Glomerular endothelial cell (primary cell): ENCODE results near the gene TRIM43. TPM values are rescaled to one million over a fixed set of nuclear protein-coding genes. Genes with fewer than 3 reads are reported as not detected.
"Not testable (repeated sequence)": the region's sequence is repeated elsewhere in the genome, so short reads cannot be mapped to it uniquely, and the experiment has no call there.

Experiments used
- DNase-seq: peaks from one replicate; pipeline ENCODE4 v3.0.0-alpha.2; 2011; ENCODE audit warnings: low read depth, low spot score; ENCODE audit errors: extremely low read depth
- total RNA-seq: library from RNA; depleted of rRNA; stranded (reverse); fragments of >200 nt; gene quantifications from 2 replicates; pipeline ENCODE4 v1.2.3, GENCODE V29; 2015

The TRIM43 gene
- total RNA-seq, 1 donor from 2014 or later, result not detected

DNA sequence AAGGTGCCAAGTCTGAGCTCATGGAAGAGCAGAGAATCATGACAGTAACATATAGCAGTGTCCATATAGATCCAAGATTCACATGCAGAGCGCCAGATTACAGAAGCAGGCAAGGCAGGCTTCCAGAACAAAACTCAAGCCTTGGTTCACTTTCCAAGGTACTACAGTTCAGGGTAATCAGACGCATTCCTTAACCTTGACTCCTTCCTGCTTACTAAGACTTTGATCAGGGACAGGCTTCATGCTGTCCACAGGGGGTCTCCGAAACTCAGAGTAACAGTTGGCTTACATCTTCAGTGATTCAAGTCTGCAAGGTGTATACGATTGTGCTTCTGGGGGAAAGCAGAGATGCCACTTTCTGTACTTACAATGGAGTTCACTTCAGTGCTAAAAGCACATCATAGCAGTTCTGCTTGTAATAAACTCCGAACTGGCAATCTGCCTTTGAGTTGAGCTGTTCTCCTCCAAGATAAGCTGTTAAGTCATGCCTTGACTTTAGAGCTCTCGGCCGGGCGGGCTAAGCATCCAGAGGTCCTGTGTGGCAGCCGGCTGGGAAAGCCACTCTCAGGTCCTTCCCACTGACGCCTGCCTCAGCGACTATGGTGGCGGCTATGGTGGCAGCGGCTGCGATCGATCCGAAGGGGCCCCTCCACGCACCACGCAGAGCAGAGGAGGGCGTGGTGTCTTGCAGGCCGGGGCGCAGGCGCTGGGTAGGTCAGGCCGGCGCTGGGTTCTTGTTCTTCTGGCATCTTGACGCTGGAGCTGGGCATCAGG, 48.9 kb downstream of the TRIM43 start:
- DNase-seq, result not testable (repeated sequence)

- DNase-seq, result not testable (repeated sequence)
Measured at GRCh38 chr2:95641289-95641575, 49.4 kb downstream of the TRIM43 start.

DNA sequence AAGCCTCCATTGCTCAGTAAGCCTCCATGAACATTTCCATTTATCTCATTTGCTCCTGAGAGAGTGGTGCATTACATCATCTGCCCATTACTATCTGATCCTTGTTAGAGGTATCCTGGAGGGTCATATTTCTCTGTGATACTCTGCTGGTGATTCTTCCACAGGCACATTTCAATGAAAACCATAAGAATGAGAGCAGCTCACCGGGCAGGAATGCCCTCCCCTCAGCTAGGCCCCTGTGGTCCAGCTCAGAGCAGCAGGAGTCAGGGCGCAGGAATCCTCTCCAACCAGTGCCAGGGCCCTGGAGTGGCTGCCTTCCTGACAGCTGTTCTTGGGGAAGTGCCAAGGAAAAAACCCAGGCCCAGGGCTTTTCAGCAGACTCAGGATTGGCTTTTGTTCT, 50.0 kb downstream of the TRIM43 start:
- DNase-seq, result not testable (repeated sequence)

DNA sequence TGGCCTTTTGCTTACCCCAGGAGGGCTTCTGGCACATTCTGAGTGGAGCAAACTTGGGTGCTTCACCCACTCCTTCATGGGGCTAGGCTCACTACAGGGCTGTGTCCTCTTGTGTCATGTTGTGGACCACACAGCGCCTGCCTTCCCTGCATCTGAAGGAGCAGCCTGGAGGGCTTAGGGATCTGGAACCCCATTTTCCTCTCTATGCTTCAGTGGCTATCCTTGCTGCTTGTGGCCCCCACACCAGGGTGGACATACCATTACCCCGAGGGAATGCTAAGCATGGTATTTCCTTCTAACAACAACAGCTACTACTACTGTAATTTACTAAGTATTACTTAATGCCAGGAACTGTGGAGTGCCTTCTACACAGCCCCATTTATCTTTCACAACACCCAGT, 50.6 kb downstream of the TRIM43 start:
- DNase-seq, result not testable (repeated sequence)

- not testable (repeated sequence) for DNase-seq
Measured at GRCh38 chr2:95642951-95643350, 51.1 kb downstream of the TRIM43 start.

GRCh38 chr2:95645312-95645711, 53.5 kb downstream of the TRIM43 start:
- not testable (repeated sequence) for DNase-seq

GRCh38 chr2:95646274-95646994, 54.6 kb downstream of the TRIM43 start:
- not testable (repeated sequence) for DNase-seq

DNA sequence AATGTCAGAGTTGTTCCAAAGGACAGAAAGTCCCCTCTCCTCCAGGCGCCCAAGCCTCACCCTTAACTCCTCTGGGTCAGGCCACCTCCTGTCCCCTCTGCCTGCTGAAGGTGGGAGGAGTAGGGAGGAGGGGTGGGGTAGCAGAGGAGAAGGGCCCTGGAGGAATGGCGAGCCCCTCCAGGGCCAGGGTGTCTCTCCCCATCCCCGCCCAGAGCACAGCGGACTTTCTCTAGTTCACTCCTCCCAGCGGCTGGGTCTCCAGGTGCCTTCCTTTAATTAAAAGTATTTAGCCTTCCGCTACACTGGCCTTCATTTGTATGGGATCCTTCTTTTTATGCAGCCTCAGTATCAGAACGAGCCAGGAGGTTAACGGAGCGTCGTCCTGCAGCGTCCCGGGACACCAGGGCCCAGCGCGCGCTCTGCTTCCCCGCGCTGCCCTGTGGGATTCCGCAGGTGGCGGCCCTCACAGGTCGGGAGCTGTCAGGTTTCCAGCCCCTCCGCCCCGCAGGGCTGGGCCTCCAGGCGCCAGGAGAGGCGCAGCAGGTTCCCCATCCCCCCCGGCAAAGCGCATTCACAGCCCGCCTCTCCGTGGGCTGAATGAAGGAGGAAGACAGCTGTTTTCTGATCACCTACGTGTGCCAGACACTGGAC, 57.2 kb downstream of the TRIM43 start:
- not testable (repeated sequence) for DNase-seq

Other genes with a start within 250 kb of the TRIM43 start
- gene FAHD2A, start 189.3 kb upstream of the TRIM43 start, total RNA-seq, result 25.7 TPM in 2 replicates
- 0.39 TPM in 1 of 2 replicates, not detected in the other for gene TRIM43B, start 107.2 kb upstream of the TRIM43 start, total RNA-seq